OCI-LY1 (cell line): ENCODE measurements around the gene C22orf15.

Experiments
- H2AFZ ChIP-seq: fragments of 200-600 bp; sonication (generic), shearing (Covaris generic); 2 replicates; pipeline ENCODE4 v1.6.0; 2014; ENCODE audit warnings: antibody characterized with exemption, mild to moderate bottlenecking, low read length
- H3F3A ChIP-seq: fragments of 200-600 bp; sonication (generic), shearing (Covaris generic); 2 replicates; pipeline ENCODE4 v1.6.0; 2014; ENCODE audit warnings: mild to moderate bottlenecking, antibody characterized with exemption, low read length, moderate library complexity; ENCODE audit not compliant: insufficient read depth
- H3K27ac ChIP-seq: fragments of 200-600 bp; sonication (generic); 2 replicates; pipeline ENCODE4 v1.5.1; 2014; ENCODE audit warnings: low read length, mixed run types, mild to moderate bottlenecking, low read depth; ENCODE audit not compliant: poor library complexity, severe bottlenecking
- H3K27me3 ChIP-seq: fragments of 200-600 bp; sonication (generic); 2 replicates; pipeline ENCODE4 v1.6.0; 2014; ENCODE audit warnings: antibody characterized with exemption, mild to moderate bottlenecking, low read length, moderate library complexity; ENCODE audit not compliant: insufficient read depth
- H3K36me3 ChIP-seq: fragments of 200-600 bp; sonication (generic); 2 replicates; pipeline ENCODE4 v1.6.1; 2014; ENCODE audit warnings: mild to moderate bottlenecking, antibody characterized with exemption, low read length, moderate library complexity, mixed read lengths; ENCODE audit not compliant: insufficient read depth
- H3K4me1 ChIP-seq: fragments of 200-600 bp; sonication (generic); 2 replicates; pipeline ENCODE4 v1.5.1; 2014; ENCODE audit warnings: mild to moderate bottlenecking, low read length, moderate library complexity; ENCODE audit not compliant: insufficient read depth, severe bottlenecking
- H3K4me2 ChIP-seq: fragments of 200-600 bp; sonication (generic), shearing (Covaris generic); 2 replicates; pipeline ENCODE4 v1.6.1; 2014; ENCODE audit warnings: low read length
- H3K4me3 ChIP-seq: fragments of 200-600 bp; sonication (generic); 2 replicates; pipeline ENCODE4 v1.5.1; 2014; ENCODE audit warnings: low read length, low read depth, mild to moderate bottlenecking, mixed read lengths; ENCODE audit not compliant: poor library complexity, severe bottlenecking
- H3K79me2 ChIP-seq: fragments of 200-600 bp; shearing (Covaris generic); 2 replicates; pipeline ENCODE4 v1.6.1; 2016; ENCODE audit warnings: mixed run types, low read length, mixed read lengths; ENCODE audit not compliant: insufficient read depth
- H3K9ac ChIP-seq: fragments of 200-600 bp; sonication (generic), shearing (Covaris generic); 2 replicates; pipeline ENCODE4 v1.6.1; 2014; ENCODE audit warnings: mild to moderate bottlenecking, low read length, mixed read lengths
- H3K9me2 ChIP-seq: fragments of 200-600 bp; sonication (generic), shearing (Covaris generic); 2 replicates; pipeline ENCODE4 v1.6.1; 2014; ENCODE audit warnings: low read depth, mild to moderate bottlenecking, low read length, mixed read lengths
- H3K9me3 ChIP-seq: fragments of 200-600 bp; shearing (Covaris generic); 2 replicates; pipeline ENCODE4 v1.6.1; 2014; ENCODE audit warnings: low read length, mixed read lengths
- H4K20me1 ChIP-seq: fragments of 200-600 bp; sonication (generic), shearing (Covaris generic); 2 replicates; pipeline ENCODE4 v1.6.0; 2016; ENCODE audit warnings: mild to moderate bottlenecking, low read length; ENCODE audit not compliant: insufficient read depth
- CTCF ChIP-seq: fragments of 200-600 bp; sonication (generic), shearing (Covaris generic); IDR thresholded peaks from 2 replicates; pipeline ENCODE4 v1.5.1; 2017; ENCODE audit warnings: mild to moderate bottlenecking, antibody characterized with exemption, low read length, moderate library complexity, mixed read lengths
- EZH2 ChIP-seq: fragments of 200-600 bp; sonication (generic), shearing (Covaris generic); IDR thresholded peaks from 2 replicates; pipeline ENCODE4 v1.8.0; 2017; ENCODE audit warnings: borderline replicate concordance, mixed run types, mild to moderate bottlenecking, antibody characterized with exemption, low read length, moderate library complexity, mixed read lengths

Gene C22orf15

DNA sequence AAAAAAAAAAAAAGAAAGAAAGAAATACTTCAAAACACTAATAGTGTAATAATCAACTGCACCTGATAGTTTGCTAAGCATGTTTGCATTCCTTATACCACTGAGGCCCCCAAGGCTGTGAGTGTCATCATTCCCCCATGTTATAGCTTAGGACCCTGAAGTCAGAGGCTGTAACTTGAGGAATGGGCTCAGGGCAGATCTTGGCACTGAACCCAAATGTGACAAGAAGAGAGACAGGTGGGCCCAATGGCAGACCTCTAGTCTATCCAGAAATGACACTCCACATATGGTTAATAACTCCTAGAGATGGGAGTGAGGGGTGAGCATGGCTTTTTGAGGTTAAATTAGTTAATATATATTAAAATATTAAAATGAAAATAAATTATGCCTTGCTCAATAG, 25.1 kb upstream of the C22orf15 start:
- Histone ChIP-seq H3K27ac (no peak overlapping the region), H3K36me3 (0 out of 2 replicates have a peak, but pooled peaks cover under 1% of the 10 kb centered on the region), H3K79me2 (no peaks in the 10 kb centered on the region), H4K20me1 (no peaks in the 10 kb centered on the region), H3K4me1 (no peaks in the 10 kb centered on the region), H2AFZ (no peak overlapping the region), H3K9ac (no peak overlapping the region), H3K4me3 (no peak overlapping the region), H3K9me2 (no peaks in the 10 kb centered on the region), H3K27me3 (no peaks in the 10 kb centered on the region; the same call in 1 of the 2 replicates), H3K4me2 (no peak overlapping the region), H3K9me3 (no peaks in the 10 kb centered on the region), H3F3A (no peaks in the 10 kb centered on the region; the same call in 1 of the 2 replicates)
- TF ChIP-seq CTCF (no peak), EZH2 (no peak)

DNA sequence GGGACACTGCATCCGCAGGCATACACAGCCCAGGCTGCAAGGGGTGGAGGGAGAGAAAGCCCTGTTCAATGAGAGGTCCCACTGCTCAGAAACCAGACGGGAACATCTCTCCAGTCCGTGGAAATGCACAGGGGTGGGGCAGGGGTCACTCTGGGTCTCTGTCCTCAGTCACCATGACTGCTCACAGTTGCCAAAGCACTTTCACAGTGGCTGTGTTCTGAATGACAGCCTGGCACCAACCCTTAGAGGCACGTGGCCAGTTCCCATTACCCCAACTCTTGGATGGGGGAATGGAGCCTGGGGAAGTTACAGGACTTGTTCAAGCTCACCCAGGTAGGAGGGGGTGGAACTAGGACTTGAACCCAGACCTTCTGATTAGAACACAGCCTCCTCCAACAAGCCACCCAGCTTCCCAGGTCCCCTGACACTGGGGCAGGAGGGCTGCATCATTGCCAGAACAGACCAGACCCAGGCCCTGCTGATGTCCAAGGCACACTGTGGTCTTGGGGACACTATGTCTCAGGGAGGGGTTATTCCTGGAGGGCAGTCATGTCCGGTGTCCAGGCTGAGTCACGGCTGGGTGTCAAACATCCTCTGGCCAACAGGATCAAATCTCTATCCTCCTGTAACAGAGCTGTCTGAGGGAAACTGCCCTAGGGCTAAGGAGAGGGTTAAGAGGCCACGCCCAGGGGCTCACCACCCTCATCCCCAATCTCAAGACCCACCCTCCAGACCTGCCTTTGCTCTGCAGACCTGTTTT, 20.1 kb upstream of the C22orf15 start:
- no peaks in the 10 kb centered on the region; the same call in 1 of the 2 replicates for H3F3A ChIP-seq
- no peaks in the 10 kb centered on the region for H3K4me1 ChIP-seq
- H3K9ac ChIP-seq: no peak overlapping the region
- H3K27me3 ChIP-seq: no peaks in the 10 kb centered on the region
- H3K4me3 ChIP-seq: no peak overlapping the region
- TF ChIP-seq EZH2 (no peak), CTCF (no peak)
- no peaks in the 10 kb centered on the region for H3K79me2 ChIP-seq
- no peak overlapping the region for H3K27ac ChIP-seq
- H3K9me2 ChIP-seq: no peaks in the 10 kb centered on the region
- H3K9me3 ChIP-seq: no peaks in the 10 kb centered on the region
- no peaks in the 10 kb centered on the region for H4K20me1 ChIP-seq
- no peak overlapping the region for H2AFZ ChIP-seq
- H3K4me2 ChIP-seq: no peak overlapping the region
- H3K36me3 ChIP-seq: peaks cover 28% of the 10 kb centered on the region

- no peak overlapping the region for H3K4me3 ChIP-seq
- H3K4me2 ChIP-seq: no peak overlapping the region
- H3K9ac ChIP-seq: no peak overlapping the region
- no peaks in the 10 kb centered on the region for H3K79me2 ChIP-seq
- no peaks in the 10 kb centered on the region for H4K20me1 ChIP-seq
- TF ChIP-seq CTCF (no peak), EZH2 (no peak)
- no peak overlapping the region for H2AFZ ChIP-seq
- H3K27me3 ChIP-seq: no peaks in the 10 kb centered on the region
- H3K27ac ChIP-seq: no peak overlapping the region
- no peaks in the 10 kb centered on the region for H3K9me2 ChIP-seq
- H3K36me3 ChIP-seq: peaks cover 28% of the 10 kb centered on the region
- no peaks in the 10 kb centered on the region for H3K4me1 ChIP-seq
- no peaks in the 10 kb centered on the region for H3K9me3 ChIP-seq
- H3F3A ChIP-seq: no peaks in the 10 kb centered on the region; the same call in 1 of the 2 replicates
Observed at GRCh38 chr22:23743303-23743705, 19.5 kb upstream of the C22orf15 start.
